ENCODE data around the gene GNPTAB.

The GNPTAB gene

DNA sequence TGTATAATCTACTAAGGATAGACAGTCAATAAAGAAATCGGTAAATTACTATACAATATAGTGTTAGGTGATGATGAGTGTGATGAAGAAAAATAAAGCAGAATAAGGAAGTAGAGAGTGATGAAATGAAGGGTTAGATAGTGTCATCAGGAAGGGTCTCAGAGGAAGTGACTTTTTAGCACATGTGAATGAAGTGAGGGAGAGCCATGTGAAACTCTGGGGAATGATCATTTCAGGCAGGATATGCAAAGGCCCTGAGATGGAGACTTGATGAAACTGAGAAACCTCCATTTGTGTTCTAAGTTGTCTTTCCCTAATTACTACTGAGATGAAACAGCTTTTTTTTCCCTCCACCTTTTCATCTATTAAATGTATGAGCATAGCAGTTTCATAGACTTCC is 19.4 kb upstream of the GNPTAB start:
- no peaks in the 10 kb centered on the region for H3K4me1 ChIP-seq (ENCODE audit: control insufficient read depth, insufficient read depth, low read length)

DNA sequence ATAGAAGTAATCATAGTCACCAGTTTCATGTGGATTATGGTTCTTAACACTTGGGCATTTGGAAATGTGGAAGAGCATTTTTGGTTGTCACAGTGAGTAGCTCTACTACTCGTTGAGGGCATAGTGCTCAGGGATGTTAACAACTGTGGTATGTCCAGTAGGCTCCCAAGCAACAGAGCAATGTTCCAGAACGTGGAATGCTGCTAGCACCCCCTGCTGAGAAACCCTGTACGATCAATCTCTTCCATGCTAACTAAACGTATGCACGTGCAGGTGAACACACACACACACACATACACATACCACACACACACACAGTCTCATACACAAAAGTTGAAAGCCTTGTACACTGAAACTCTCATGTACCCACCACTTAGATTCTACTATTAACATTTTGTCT is 16.6 kb upstream of the GNPTAB start:
- no peaks in the 10 kb centered on the region for H3K27me3 ChIP-seq (ENCODE audit: control insufficient read depth, insufficient read depth, low read length)
- H3K9me3 ChIP-seq (ENCODE audit: control insufficient read depth, insufficient read depth, low read length), result no peaks in the 10 kb centered on the region
- no peak overlapping the region for H3K4me3 ChIP-seq (ENCODE audit: low read length)
- no peaks in the 10 kb centered on the region for H3K36me3 ChIP-seq (ENCODE audit: control insufficient read depth, insufficient read depth, low read length)
- H3K4me1 ChIP-seq (ENCODE audit: control insufficient read depth, insufficient read depth, low read length), result no peaks in the 10 kb centered on the region
- no peak for DNase-seq (ENCODE audit: low read depth, low spot score)
- WGBS (ENCODE audit: insufficient coverage, insufficient read length), result no CpG with 5 or more reads among the region's 5 CpGs
- H3K27ac ChIP-seq (ENCODE audit: low read length), result no peak overlapping the region

More for the DNA sequence above, 19.4 kb upstream of the GNPTAB start:
- no peak overlapping the region for H3K4me3 ChIP-seq (ENCODE audit: low read length)
- 100% methylated on average over 1 of the region's 1 CpG for WGBS (ENCODE audit: insufficient coverage, insufficient read length)
- no peak for DNase-seq (ENCODE audit: low read depth, low spot score)
- no peaks in the 10 kb centered on the region for H3K36me3 ChIP-seq (ENCODE audit: control insufficient read depth, insufficient read depth, low read length)
- no peak overlapping the region for H3K27ac ChIP-seq (ENCODE audit: low read length)
- H3K27me3 ChIP-seq (ENCODE audit: control insufficient read depth, insufficient read depth, low read length), result no peaks in the 10 kb centered on the region
- no peaks in the 10 kb centered on the region for H3K9me3 ChIP-seq (ENCODE audit: control insufficient read depth, insufficient read depth, low read length)

DNA sequence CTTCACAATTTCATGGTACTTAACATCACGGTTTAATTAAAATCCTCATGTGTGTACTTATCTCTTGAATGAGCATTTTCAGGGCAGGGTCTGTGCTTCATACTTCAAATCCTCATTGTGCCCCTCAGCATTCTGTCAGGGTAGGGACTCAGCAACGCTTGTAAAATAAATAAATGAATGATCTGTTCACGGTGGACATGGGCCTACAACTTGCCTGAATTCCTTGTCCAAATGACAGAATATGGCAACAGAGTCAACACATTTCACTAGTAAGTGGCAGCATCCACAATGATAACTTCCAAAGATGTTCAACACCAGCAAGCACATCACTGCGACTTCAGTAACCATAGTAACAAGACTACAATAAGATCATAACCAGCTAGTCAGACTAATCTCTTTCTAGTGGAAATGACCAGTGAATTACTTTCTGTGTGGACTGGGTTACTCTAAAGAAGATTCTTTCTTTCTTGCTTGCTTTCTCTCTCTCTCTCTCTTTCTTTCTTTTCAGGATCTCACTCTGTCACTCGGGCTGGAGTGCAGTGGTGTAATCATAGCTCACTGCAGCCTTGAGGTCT is 14.5 kb upstream of the GNPTAB start:
- Histone ChIP-seq H3K4me1 (ENCODE audit: control insufficient read depth, insufficient read depth, low read length) (no peaks in the 10 kb centered on the region), H3K36me3 (ENCODE audit: control insufficient read depth, insufficient read depth, low read length) (no peaks in the 10 kb centered on the region), H3K27ac (ENCODE audit: low read length) (no peak overlapping the region), H3K27me3 (ENCODE audit: control insufficient read depth, insufficient read depth, low read length) (no peaks in the 10 kb centered on the region), H3K4me3 (ENCODE audit: low read length) (no peak overlapping the region), H3K9me3 (ENCODE audit: control insufficient read depth, insufficient read depth, low read length) (no peaks in the 10 kb centered on the region)
- no CpG with 5 or more reads among the region's 5 CpGs for WGBS (ENCODE audit: insufficient coverage, insufficient read length)
- DNase-seq (ENCODE audit: low read depth, low spot score), result no peak

DNA sequence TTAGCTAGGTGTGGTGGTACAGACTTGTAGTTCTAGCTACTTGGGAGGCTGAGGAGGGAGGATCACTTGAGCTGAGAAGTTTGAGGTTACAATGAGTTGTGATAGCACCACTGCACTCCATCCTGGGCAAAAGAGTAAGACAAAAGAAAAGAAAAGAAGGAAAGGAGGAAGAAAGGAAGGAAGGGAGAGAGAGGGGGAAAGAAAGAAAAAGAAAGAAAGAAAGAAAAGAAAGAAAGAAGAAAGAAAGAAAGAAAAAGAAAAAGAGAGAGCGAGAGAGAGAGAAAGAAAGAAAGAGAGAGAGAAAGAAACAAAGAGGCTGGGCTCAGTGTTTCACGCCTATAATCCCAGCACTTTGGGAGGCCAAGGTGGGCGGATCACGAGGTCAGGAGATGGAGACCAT is 10.3 kb upstream of the GNPTAB start:
- no peak for DNase-seq (ENCODE audit: low read depth, low spot score)
- Histone ChIP-seq H3K9me3 (ENCODE audit: control insufficient read depth, insufficient read depth, low read length) (no peaks in the 10 kb centered on the region; the same call in 1 of the 2 replicates), H3K27me3 (ENCODE audit: control insufficient read depth, insufficient read depth, low read length) (no peaks in the 10 kb centered on the region), H3K27ac (ENCODE audit: low read length) (no peak overlapping the region), H3K4me3 (ENCODE audit: low read length) (no peak overlapping the region), H3K36me3 (ENCODE audit: control insufficient read depth, insufficient read depth, low read length) (no peaks in the 10 kb centered on the region), H3K4me1 (ENCODE audit: control insufficient read depth, insufficient read depth, low read length) (no peaks in the 10 kb centered on the region)
- no CpG with 5 or more reads among the region's 4 CpGs for WGBS (ENCODE audit: insufficient coverage, insufficient read length)

DNA sequence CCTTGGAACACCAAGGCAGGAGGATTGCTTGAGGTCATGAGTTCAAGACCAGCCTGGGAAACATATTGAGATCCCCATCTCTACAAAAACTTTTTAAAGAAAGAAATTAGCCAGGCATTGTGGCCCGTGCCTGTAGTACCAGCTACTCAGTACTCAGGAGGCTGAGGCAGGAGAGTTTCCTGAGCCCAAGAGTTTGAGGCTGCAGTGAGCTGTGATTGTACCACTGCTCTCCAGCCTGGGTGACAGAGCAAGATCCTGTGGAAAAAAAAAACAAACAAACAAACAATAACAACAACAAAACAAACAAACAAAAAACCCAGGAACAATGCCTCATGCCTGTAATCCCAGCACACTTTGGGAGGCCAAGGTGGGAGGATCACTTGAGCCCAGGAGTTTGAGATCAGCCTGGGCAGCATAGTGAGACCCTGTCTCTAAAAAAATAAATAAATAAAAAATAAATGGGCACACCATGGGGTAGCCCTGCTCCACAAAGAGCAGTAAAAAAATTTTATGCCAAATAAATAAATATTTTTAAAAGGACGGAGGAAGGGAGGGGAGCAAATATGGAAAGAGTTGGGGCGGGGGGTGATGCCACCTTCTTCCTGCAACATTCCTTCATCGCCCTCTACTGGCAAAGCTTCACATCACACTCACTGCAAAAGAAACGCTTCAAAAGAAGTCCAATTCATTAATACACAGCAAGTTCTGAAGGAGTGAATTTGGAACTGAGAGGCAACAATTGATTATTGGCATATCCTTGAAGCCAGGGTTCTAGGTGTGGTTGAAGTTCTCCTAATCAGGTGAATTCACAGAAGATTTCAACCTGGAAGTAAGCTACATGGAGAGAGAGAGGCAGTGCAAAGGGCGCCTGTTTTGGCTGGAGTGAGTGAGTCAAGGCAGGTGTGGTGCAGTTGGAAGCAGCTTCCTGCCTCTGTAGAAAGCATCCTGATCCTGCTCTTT is 8.8 kb upstream of the GNPTAB start:
- Histone ChIP-seq H3K4me3 (ENCODE audit: low read length) (no peak overlapping the region), H3K27ac (ENCODE audit: low read length) (no peak overlapping the region), H3K9me3 (ENCODE audit: control insufficient read depth, insufficient read depth, low read length) (no peaks in the 10 kb centered on the region; the same call in 1 of the 2 replicates), H3K4me1 (ENCODE audit: control insufficient read depth, insufficient read depth, low read length) (no peaks in the 10 kb centered on the region), H3K27me3 (ENCODE audit: control insufficient read depth, insufficient read depth, low read length) (no peaks in the 10 kb centered on the region), H3K36me3 (ENCODE audit: control insufficient read depth, insufficient read depth, low read length) (no peaks in the 10 kb centered on the region)
- peak; percentile 48 for DNase-seq (ENCODE audit: low read depth, low spot score)
- WGBS (ENCODE audit: insufficient coverage, insufficient read length), result no CpG with 5 or more reads among the region's 6 CpGs

DNA sequence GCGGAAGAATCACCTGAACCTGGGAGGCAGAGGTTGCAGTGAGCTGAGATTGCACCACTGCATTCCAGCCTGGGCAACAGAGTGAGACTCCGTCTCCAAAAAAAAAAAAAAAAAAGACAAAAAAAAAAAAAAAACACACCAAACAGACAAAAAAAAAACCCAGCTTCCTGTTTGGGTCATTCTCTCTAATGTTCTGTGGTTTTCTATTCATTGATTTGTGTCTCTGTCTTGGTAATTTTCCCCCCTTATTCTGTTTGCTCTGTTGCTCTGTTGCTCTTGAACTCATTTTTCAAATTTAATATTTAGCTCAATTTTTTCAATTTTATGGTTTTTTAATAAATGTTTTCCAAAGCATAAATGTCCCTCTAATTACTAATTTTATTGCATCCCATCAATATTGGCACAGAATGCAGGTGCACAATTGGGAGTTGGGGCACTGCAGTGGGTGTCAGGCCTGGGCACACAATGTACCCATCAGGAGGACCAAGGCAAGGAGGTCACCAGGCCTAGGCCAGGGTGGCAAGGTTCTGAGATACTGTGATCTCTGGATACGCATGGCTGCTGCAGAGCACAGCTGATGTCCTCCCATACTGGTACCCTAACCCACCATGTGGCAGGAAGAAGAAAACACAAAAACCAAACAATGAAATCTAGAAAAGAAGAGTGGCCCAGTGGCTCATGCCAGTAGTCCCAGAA is 8.0 kb upstream of the GNPTAB start:
- WGBS (ENCODE audit: insufficient coverage, insufficient read length), result no CpG with 5 or more reads among the region's 3 CpGs
- DNase-seq (ENCODE audit: low read depth, low spot score), result no peak

GRCh38 chr12:101832030-101832429 is 1.3 kb upstream of the GNPTAB start:
- Histone ChIP-seq H3K27ac (ENCODE audit: low read length) (no peak overlapping the region), H3K4me3 (ENCODE audit: low read length) (no peak overlapping the region), H3K36me3 (ENCODE audit: control insufficient read depth, insufficient read depth, low read length) (no peaks in the 10 kb centered on the region), H3K4me1 (ENCODE audit: control insufficient read depth, insufficient read depth, low read length) (no peaks in the 10 kb centered on the region; the same call in 1 of the 2 replicates), H3K27me3 (ENCODE audit: control insufficient read depth, insufficient read depth, low read length) (no peaks in the 10 kb centered on the region), H3K9me3 (ENCODE audit: control insufficient read depth, insufficient read depth, low read length) (no peaks in the 10 kb centered on the region)
- no CpG with 5 or more reads among the region's 1 CpG for WGBS (ENCODE audit: insufficient coverage, insufficient read length)
- no peak for DNase-seq (ENCODE audit: low read depth, low spot score)

More for the DNA sequence above, 8.0 kb upstream of the GNPTAB start:
- Histone ChIP-seq H3K27ac (ENCODE audit: low read length) (no peak overlapping the region), H3K36me3 (ENCODE audit: control insufficient read depth, insufficient read depth, low read length) (no peaks in the 10 kb centered on the region), H3K4me1 (ENCODE audit: control insufficient read depth, insufficient read depth, low read length) (no peaks in the 10 kb centered on the region), H3K27me3 (ENCODE audit: control insufficient read depth, insufficient read depth, low read length) (no peaks in the 10 kb centered on the region), H3K4me3 (ENCODE audit: low read length) (no peak overlapping the region), H3K9me3 (ENCODE audit: control insufficient read depth, insufficient read depth, low read length) (no peaks in the 10 kb centered on the region; the same call in 1 of the 2 replicates)

GRCh38 chr12:101829639-101830366 is 956 bp downstream of the GNPTAB start:
- no peak overlapping the region for H3K27ac ChIP-seq (ENCODE audit: low read length)
- no peaks in the 10 kb centered on the region for H3K36me3 ChIP-seq (ENCODE audit: control insufficient read depth, insufficient read depth, low read length)
- no CpG with 5 or more reads among the region's 11 CpGs for WGBS (ENCODE audit: insufficient coverage, insufficient read length)
- DNase-seq (ENCODE audit: low read depth, low spot score), result no peak
- peak overlapping the region; percentile 81; the same call in 1 of the 2 replicates for H3K4me3 ChIP-seq (ENCODE audit: low read length)
- H3K4me1 ChIP-seq (ENCODE audit: control insufficient read depth, insufficient read depth, low read length), result peaks cover 1% of the 10 kb centered on the region; the same call in 1 of the 2 replicates
- H3K27me3 ChIP-seq (ENCODE audit: control insufficient read depth, insufficient read depth, low read length), result no peaks in the 10 kb centered on the region
- H3K9me3 ChIP-seq (ENCODE audit: control insufficient read depth, insufficient read depth, low read length), result no peaks in the 10 kb centered on the region

GRCh38 chr12:101828463-101829196 is 2.1 kb downstream of the GNPTAB start:
- Histone ChIP-seq H3K4me1 (ENCODE audit: control insufficient read depth, insufficient read depth, low read length) (peaks cover 3% of the 10 kb centered on the region; the same call in 1 of the 2 replicates), H3K9me3 (ENCODE audit: control insufficient read depth, insufficient read depth, low read length) (no peaks in the 10 kb centered on the region), H3K27me3 (ENCODE audit: control insufficient read depth, insufficient read depth, low read length) (no peaks in the 10 kb centered on the region), H3K36me3 (ENCODE audit: control insufficient read depth, insufficient read depth, low read length) (no peaks in the 10 kb centered on the region), H3K27ac (ENCODE audit: low read length) (no peak overlapping the region), H3K4me3 (ENCODE audit: low read length) (no peak overlapping the region)
- no CpG with 5 or more reads among the region's 6 CpGs for WGBS (ENCODE audit: insufficient coverage, insufficient read length)
- DNase-seq (ENCODE audit: low read depth, low spot score), result no peak
